KMS-11 (cell line): ENCODE measurements around the gene FOXP1.

Source experiments
- H2AFZ ChIP-seq: fragments of 200-600 bp; sonication (generic); 2 replicates; pipeline ENCODE4 v1.6.1; 2016; ENCODE audit warnings: antibody characterized with exemption, mixed run types, low read depth
- H3K27ac ChIP-seq: fragments of 200-600 bp; sonication (generic); 2 replicates; pipeline ENCODE4 v1.6.1; 2016; ENCODE audit warnings: mild to moderate bottlenecking, mixed run types
- H3K27me3 ChIP-seq: fragments of 200-600 bp; sonication (generic); 2 replicates; pipeline ENCODE4 v1.6.1; 2017; ENCODE audit warnings: mild to moderate bottlenecking, low read depth, mixed run types, moderate library complexity; ENCODE audit not compliant: insufficient read depth
- H3K36me3 ChIP-seq: fragments of 200-600 bp; sonication (generic); 2 replicates; pipeline ENCODE4 v1.6.1; 2017; ENCODE audit warnings: mild to moderate bottlenecking, mixed run types; ENCODE audit not compliant: insufficient read depth
- H3K4me1 ChIP-seq: fragments of 200-600 bp; sonication (generic); 2 replicates; pipeline ENCODE4 v1.6.1; 2016; ENCODE audit warnings: mild to moderate bottlenecking, low read depth, mixed run types; ENCODE audit not compliant: poor library complexity, severe bottlenecking
- H3K4me2 ChIP-seq: fragments of 200-600 bp; sonication (generic); 2 replicates; pipeline ENCODE4 v1.7.0; 2016; ENCODE audit warnings: mild to moderate bottlenecking, mixed run types
- H3K4me3 ChIP-seq: fragments of 200-600 bp; sonication (generic); IDR thresholded peaks from 2 replicates; pipeline ENCODE4 v1.6.1; 2017; ENCODE audit warnings: low read depth, low read length, mixed read lengths; ENCODE audit not compliant: insufficient read depth
- H3K79me2 ChIP-seq: fragments of 200-600 bp; sonication (generic); 2 replicates; pipeline ENCODE4 v1.6.1; 2016; ENCODE audit warnings: low read depth, mixed run types; ENCODE audit not compliant: insufficient read depth
- H3K9ac ChIP-seq: fragments of 200-600 bp; sonication (generic); 2 replicates; pipeline ENCODE4 v1.6.1; 2016; ENCODE audit warnings: mild to moderate bottlenecking, mixed run types
- H4K20me1 ChIP-seq: fragments of 200-600 bp; sonication (generic); 2 replicates; pipeline ENCODE4 v1.6.1; 2016; ENCODE audit warnings: mild to moderate bottlenecking, mixed run types; ENCODE audit not compliant: insufficient read depth
- TF ChIP-seq, protein P1 (sequence below): fragments of 200-600 bp; sonication (generic); conservative IDR thresholded peaks from 2 replicates; pipeline ENCODE4 v1.6.1; 2017; ENCODE audit warnings: low read depth, mild to moderate bottlenecking, antibody characterized with exemption, low read length, moderate library complexity, mixed read lengths

The FOXP1 gene

DNA sequence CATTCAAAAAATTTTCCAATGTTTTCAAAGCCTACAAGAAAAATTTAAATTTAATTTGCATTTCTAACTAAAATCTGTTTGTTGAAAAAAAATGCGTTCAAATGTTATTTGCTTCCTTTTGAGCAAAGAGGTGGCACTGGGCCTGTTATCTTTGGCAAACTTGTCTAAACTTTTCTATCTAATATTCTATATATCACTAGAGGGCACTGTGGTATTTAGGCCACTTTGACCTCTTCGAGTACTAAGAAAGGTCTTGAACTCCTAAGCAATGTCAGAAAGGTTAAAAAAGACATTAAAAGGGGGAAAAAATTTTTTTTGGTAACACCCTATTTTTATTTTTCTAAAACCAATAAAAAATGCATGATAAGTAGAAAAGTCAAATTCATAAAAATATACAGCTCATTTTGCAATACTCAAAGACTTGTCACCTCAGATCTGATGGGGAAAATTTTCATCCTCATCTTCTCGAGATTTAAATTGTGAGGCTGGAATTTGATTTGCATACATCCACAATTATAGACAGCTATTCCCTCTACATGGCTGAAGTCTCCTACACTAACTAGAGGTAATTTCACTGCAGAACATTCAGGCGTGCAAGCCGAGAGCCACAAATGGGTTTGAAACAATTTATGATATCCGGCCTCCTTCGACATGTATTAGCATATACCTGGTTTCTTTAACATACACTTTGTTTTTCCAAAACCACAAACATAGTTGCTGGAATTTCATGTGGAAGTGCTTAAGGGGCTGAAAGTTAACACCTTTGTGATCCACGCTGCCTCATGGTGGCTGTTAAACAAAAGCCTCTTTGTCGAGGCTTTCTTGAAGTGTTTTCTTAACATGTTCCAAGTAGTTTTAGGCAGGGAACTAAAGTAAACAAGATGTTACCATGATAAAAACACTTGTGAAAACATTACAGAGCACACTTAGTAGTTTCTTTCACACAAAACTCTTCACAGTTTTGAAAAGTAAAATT lies 576.4 kb downstream of the FOXP1 start:
- no peak overlapping the region for H3K27ac ChIP-seq
- H3K9ac ChIP-seq = no peak overlapping the region
- TF ChIP-seq, protein P1, sequence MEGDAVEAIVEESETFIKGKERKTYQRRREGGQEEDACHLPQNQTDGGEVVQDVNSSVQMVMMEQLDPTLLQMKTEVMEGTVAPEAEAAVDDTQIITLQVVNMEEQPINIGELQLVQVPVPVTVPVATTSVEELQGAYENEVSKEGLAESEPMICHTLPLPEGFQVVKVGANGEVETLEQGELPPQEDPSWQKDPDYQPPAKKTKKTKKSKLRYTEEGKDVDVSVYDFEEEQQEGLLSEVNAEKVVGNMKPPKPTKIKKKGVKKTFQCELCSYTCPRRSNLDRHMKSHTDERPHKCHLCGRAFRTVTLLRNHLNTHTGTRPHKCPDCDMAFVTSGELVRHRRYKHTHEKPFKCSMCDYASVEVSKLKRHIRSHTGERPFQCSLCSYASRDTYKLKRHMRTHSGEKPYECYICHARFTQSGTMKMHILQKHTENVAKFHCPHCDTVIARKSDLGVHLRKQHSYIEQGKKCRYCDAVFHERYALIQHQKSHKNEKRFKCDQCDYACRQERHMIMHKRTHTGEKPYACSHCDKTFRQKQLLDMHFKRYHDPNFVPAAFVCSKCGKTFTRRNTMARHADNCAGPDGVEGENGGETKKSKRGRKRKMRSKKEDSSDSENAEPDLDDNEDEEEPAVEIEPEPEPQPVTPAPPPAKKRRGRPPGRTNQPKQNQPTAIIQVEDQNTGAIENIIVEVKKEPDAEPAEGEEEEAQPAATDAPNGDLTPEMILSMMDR = peak; percentile 59
- peaks cover 12% of the 10 kb centered on the region; the same call in 1 of the 2 replicates for H3K79me2 ChIP-seq
- H3K4me1 ChIP-seq = peaks cover 76% of the 10 kb centered on the region
- H3K4me2 ChIP-seq = no peak overlapping the region
- H3K4me3 ChIP-seq = no peak overlapping the region
- no peaks in the 10 kb centered on the region for H3K36me3 ChIP-seq
- H4K20me1 ChIP-seq = no peaks in the 10 kb centered on the region
- H3K27me3 ChIP-seq = no peaks in the 10 kb centered on the region
- H2AFZ ChIP-seq = no peak overlapping the region

DNA sequence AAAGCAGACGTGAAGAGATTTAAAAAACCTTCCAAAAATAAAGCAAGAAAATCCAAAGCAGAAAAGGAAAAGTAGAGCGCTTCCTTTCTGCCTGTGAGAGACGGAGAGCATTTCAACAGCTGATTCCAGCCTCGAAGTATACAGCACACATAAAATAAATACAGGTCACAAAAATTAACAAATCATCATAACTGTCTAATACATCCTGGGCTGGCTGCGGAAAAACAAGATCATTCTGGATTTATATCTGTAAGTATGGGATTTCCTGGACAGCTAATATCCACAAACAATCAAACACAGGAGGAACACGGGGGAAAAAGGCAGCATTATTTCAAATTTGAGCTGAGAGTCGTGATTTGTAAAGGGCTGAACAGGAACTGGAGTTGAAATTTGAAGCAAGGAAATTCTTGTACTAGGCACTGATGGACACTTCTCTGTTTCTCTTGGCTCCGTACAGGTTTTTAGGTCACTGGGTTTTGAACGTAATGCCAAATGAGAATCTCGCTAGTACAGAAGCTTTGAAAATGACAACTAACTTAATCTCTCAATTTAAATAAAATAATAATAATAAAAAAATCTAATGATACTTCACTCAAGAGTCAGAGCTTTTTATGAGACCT lies 577.7 kb downstream of the FOXP1 start:
- no peak overlapping the region for H3K9ac ChIP-seq
- H2AFZ ChIP-seq = no peak overlapping the region
- no peak overlapping the region for H3K4me2 ChIP-seq
- H4K20me1 ChIP-seq = no peaks in the 10 kb centered on the region
- no peak overlapping the region for H3K4me3 ChIP-seq
- no peak overlapping the region for H3K27ac ChIP-seq
- no peaks in the 10 kb centered on the region for H3K36me3 ChIP-seq
- no peaks in the 10 kb centered on the region for H3K27me3 ChIP-seq
- TF ChIP-seq, protein P1 = no peak
- peaks cover 74% of the 10 kb centered on the region for H3K4me1 ChIP-seq
- peaks cover 12% of the 10 kb centered on the region; the same call in 1 of the 2 replicates for H3K79me2 ChIP-seq

GRCh38 chr3:71003511-71003910 lies 580.0 kb downstream of the FOXP1 start:
- no peak overlapping the region for H2AFZ ChIP-seq
- TF ChIP-seq, protein P1 = no peak
- H3K9ac ChIP-seq = no peak overlapping the region
- no peaks in the 10 kb centered on the region for H4K20me1 ChIP-seq
- peaks cover 58% of the 10 kb centered on the region for H3K4me1 ChIP-seq
- H3K36me3 ChIP-seq = no peaks in the 10 kb centered on the region
- no peaks in the 10 kb centered on the region for H3K27me3 ChIP-seq
- no peak overlapping the region for H3K27ac ChIP-seq
- H3K79me2 ChIP-seq = peaks cover 12% of the 10 kb centered on the region; the same call in 1 of the 2 replicates
- no peak overlapping the region for H3K4me3 ChIP-seq
- no peak overlapping the region for H3K4me2 ChIP-seq

DNA sequence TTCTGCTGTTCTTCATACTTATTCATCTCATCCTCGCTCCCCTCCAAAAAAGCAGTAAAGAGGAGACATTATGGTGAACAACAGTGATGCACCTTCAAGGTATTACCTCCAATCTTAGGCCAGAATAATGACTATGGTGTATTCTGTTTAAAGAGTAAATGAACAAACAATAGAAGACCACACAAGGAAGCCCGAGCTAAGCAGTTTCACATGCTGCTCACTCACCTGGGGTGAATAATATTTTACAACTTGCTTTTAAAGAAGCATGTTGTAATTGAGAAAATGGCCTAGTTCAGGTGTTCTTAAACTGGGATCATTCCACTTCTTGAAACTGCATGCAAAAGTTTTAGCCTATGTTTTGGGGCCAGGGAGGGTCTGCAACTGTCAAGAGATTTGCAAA lies 581.2 kb downstream of the FOXP1 start:
- Histone ChIP-seq H3K36me3 (no peaks in the 10 kb centered on the region), H3K79me2 (peaks cover 5% of the 10 kb centered on the region; the same call in 1 of the 2 replicates), H2AFZ (no peak overlapping the region), H3K27me3 (no peaks in the 10 kb centered on the region), H4K20me1 (no peaks in the 10 kb centered on the region), H3K4me1 (peaks cover 46% of the 10 kb centered on the region), H3K27ac (no peak overlapping the region), H3K4me2 (peak overlapping the region; percentile 56), H3K9ac (no peak overlapping the region), H3K4me3 (no peak overlapping the region)
- TF ChIP-seq, protein P1 = no peak
